Heart right ventricle (tissue), 16 donors: ENCODE results near the gene LRRC47. TPM values are rescaled to one million over a fixed set of nuclear protein-coding genes. Genes with fewer than 3 reads are reported as not detected.

Experiments used
- ATAC-seq, 8 donors: fragments of 200-7000 bp; cut with Tn5 transposase; one replicate each; pipeline ENCODE4 v1.9.1; 2020; ENCODE audit warnings: mild to moderate bottlenecking in 8 of 8, moderate library complexity in 8 of 8, moderate number of reproducible peaks in 1 of 8
- DNase-seq, 2 donors: peaks; one replicate each; pipeline ENCODE4 v3.0.0-alpha.2; 2020
- H3K27ac ChIP-seq, 10 donors: fragments of 200-600 bp; sonication (generic) in 2 of 10; one replicate each; pipeline versions ENCODE4 v1.5.0 to v1.8.0; 2020 to 2022; ENCODE audit warnings: mild to moderate bottlenecking in 3 of 10
- H3K27me3 ChIP-seq, 7 donors: fragments of 200-600 bp; one replicate each; pipeline ENCODE4 v1.8.0; 2021 to 2022; ENCODE audit warnings: mild to moderate bottlenecking in 2 of 7
- H3K36me3 ChIP-seq, 9 donors: fragments of 200-600 bp; sonication (generic) in 1 of 9; one replicate each; pipeline versions ENCODE4 v1.5.0 to v1.8.0; 2020 to 2022; ENCODE audit warnings: mild to moderate bottlenecking in 2 of 9
- H3K4me1 ChIP-seq, 9 donors: fragments of 200-600 bp; sonication (generic) in 1 of 9; one replicate each; pipeline versions ENCODE4 v1.5.0 to v1.8.0; 2020 to 2022; ENCODE audit warnings: mild to moderate bottlenecking in 4 of 9
- H3K4me3 ChIP-seq, 10 donors: fragments of 200-600 bp; sonication (generic) in 2 of 10; one replicate each; pipeline versions ENCODE4 v1.5.0 to v1.8.0; 2020 to 2022; ENCODE audit warnings: mild to moderate bottlenecking in 7 of 10, moderate library complexity in 2 of 10
- H3K9me3 ChIP-seq, 11 donors: fragments of 200-600 bp in 10 of 11; sonication (generic) in 2 of 11; one replicate each; pipeline versions ENCODE4 v1.5.0 to v1.8.0; 2013 to 2022; ENCODE audit warnings: mild to moderate bottlenecking in 2 of 11, control low read depth in 1 of 11, moderate library complexity in 1 of 11
- CTCF ChIP-seq, 9 donors: fragments of 200-600 bp; sonication (generic) in 2 of 9; IDR thresholded peaks; one replicate each; pipeline versions ENCODE4 v1.5.0 to v1.8.0; 2021 to 2022; ENCODE audit warnings: antibody characterized with exemption in 9 of 9, mild to moderate bottlenecking in 5 of 9, moderate library complexity in 1 of 9
- WGBS, 2 donors: extraction: QIAGEN DNeasy Blood & Tissue Kit; methylation state at CpG; one replicate each; pipeline ENCODE4 v1.1.7; 2013; ENCODE audit warnings: inconsistent platforms in 1 of 2; 5-methylcytosine and 5-hydroxymethylcytosine counted together
- intact Hi-C, 10 donors: fragments of 100-400 bp; cut with DNase I; formaldehyde crosslinking; loops; one replicate each; pipeline versions ENCODE4 v1.11.1 to v1.14.2; 2022
- polyA plus RNA-seq, 2 donors: library from polyadenylated mRNA; stranded (reverse); fragments of 200-250 nt; gene quantifications; one replicate each; pipeline ENCODE4 v1.2.3, GENCODE V29; 2013
- total RNA-seq, 10 donors: library from RNA; stranded (reverse); fragmentation: NEBNext Ultra II Directional in 3 of 10; extraction: Animal tissue kit (Norgen Biotek cat#: 25700) in 3 of 10; gene quantifications; one replicate each; pipeline versions ENCODE4 v1.2.1 to v1.2.4, GENCODE V29; 2021 to 2023
- donor health status: Arrhythmogenic right ventricular cardiomyopathy.
- donor health status: ischemic (EF 13 %, LVEDD 7.1; RV severe dilation, severe dysfunction).
- donor health status: healthy with polysubstance abuse.
- donor health status: DM: no; HTN: yes; CAD: no.
- donor health status: DM: no; HTN: no; CAD: no.
- donor health status: ischemic (EF 25% LVEDD 6.9; RV normal size, moderate dysfunction).
- donor health status: ischemic (EF 25% LVEDD 5.7; RV mildly dilated, moderate dysfunction).
- donor health status: healthy.
- donor health status: DM: yes; HTN: yes; CAD: no.
- donor health status: Ischemic cardiomyopathy.
- donor health status: ischemic (EF 35%, LVEDD 5.7; RV mildly dilated, moderate dysfunction).
- donor health status: nonischemic (EF 11% LVEDD 7.7; RV severe dilation, severe dysfunction).
- donor health status: DM: yes; HTN: yes; CAD: no.
- donor health status: PGD.
- donor health status: ischemic (EF 29% LVEDD 5.4; RV normal size, mild dysfunction).
- donor health status: nonischemic (EF 23%, LVEDD 6.1; RV moderate dilation, normal function).

Gene LRRC47
- total and polyA plus RNA-seq, 12 donors: 17.6 to 85.4 (median 69.8) TPM

DNA sequence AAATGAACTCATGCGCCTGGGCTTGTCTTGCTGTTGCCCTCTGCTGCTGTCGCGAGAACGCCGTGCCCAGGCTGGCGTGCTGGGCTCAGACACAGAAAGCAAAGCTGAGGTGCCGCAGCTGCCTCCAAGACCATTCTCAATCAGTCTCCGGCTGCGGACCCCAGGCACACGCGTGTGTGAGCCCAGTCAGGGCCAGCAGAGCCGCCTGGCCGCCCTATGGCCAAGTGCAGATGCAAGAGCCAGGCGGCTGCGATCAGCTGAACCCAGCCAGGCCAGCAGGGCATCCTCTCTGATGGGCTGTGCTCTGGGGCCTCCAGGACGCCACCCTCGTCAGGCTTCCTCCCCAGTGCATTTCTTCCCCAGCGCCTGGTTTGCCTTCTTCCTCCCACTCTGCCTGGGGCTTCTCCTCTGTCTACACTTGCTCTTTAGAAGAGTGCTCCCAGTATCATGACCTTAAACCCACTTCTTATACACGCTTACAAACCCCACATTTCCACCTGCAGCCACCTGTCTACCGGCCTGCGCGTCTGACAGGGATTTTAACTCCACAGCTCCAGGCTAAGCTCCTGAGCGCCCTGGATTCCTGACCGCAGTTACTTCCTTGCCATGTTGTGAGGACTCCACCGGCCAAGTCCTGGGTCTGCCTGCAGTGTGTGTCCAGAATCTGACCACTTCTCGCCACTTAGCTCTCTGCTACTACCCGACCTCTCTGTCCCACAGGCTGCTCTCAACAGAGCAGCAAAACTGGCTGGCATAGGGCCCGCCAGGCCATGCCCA, 21.7 kb upstream of the LRRC47 start:
- Histone ChIP-seq H3K27me3 (no peaks in the 10 kb centered on the region), H3K36me3 (peaks cover 0 to 90% (median 48%) of the 10 kb centered on the region in 9 donors), H3K4me1 (no peaks in the 10 kb centered on the region), H3K4me3 (no peak overlapping the region), H3K27ac (no peak overlapping the region), H3K9me3 (no peaks in the 10 kb centered on the region)
- WGBS, 2 donors: 93 to 94% methylated on average over 28 of the region's 28 CpGs
- ATAC-seq (peak in 1 of 8 donors; percentile 22), DNase-seq (no peak)
- no peak for TF ChIP-seq CTCF (IDR thresholded peaks at IDR 0.05)
- intact Hi-C loops: no loop called here

GRCh38 chr1:3817138-3817740, 20.9 kb upstream of the LRRC47 start:
- ATAC-seq: peak in 1 of 8 donors; percentile 27
- Histone ChIP-seq H3K4me1 (no peaks in the 10 kb centered on the region), H3K36me3 (peaks cover 0 to 82% (median 41%) of the 10 kb centered on the region in 9 donors), H3K27me3 (no peaks in the 10 kb centered on the region), H3K27ac (no peak overlapping the region), H3K9me3 (no peaks in the 10 kb centered on the region), H3K4me3 (no peak overlapping the region)
- WGBS, 2 donors: 95 to 96% methylated on average over 17 of the region's 17 CpGs
- DNase-seq: no peak
- TF ChIP-seq CTCF (IDR thresholded peaks at IDR 0.05): no peak
- intact Hi-C loops: no loop called here

DNA sequence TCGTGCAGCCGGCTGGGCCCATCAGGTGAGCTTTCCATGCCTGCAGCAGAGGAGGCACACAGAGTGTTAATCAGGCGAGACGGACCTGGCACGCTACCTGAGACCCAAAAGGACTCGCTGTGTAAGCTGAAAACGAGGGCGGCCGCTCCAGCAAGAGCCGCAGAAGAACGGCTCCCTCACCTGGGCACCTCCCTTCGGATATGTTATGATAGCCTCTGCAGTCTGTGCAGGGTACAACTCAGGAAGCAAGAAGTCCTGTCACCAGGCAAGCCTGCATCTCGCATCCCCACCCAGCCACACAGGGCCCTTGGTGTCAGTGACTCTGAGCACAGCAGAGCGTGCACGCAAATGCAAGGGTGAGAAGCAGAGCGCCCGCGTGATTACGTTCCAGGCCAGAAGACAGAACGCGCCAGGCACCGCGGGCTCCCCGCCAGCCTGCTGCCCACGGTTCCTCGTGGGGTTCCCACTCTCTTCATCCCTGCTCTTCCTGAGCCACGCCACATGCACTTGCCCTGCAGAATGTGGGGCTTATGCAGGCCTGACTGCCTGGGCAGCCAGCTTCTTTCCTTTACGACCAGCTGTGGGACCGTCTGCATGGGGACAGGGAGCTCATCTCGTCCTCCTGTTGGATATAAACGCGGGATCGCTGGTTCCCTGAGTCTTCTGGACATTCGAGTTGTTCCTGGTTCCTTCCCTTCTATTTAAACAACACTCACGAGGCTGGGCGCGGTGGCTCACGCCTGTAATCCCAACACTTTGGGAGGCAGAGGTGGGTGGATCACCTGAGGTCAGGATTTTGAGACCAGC, 20.2 kb upstream of the LRRC47 start:
- no peak for DNase-seq
- H3K9me3 ChIP-seq: no peaks in the 10 kb centered on the region
- no peaks in the 10 kb centered on the region for H3K4me1 ChIP-seq
- peaks cover 0 to 75% (median 34%) of the 10 kb centered on the region in 9 donors for H3K36me3 ChIP-seq
- intact Hi-C loops: no loop called here
- H3K27ac ChIP-seq: no peak overlapping the region
- no peaks in the 10 kb centered on the region for H3K27me3 ChIP-seq
- 94% methylated on average over 38 of the region's 38 CpGs for WGBS, 2 donors
- ATAC-seq: no peak
- TF ChIP-seq CTCF (IDR thresholded peaks at IDR 0.05): no peak
- no peak overlapping the region for H3K4me3 ChIP-seq

GRCh38 chr1:3814771-3815561, 18.7 kb upstream of the LRRC47 start:
- TF ChIP-seq CTCF (IDR thresholded peaks at IDR 0.05): no peak
- no peak for DNase-seq
- intact Hi-C loops: no loop called here
- Histone ChIP-seq H3K9me3 (no peaks in the 10 kb centered on the region), H3K27me3 (no peaks in the 10 kb centered on the region), H3K36me3 (peaks cover 0 to 59% (median 20%) of the 10 kb centered on the region in 9 donors), H3K27ac (no peak overlapping the region), H3K4me1 (no peaks in the 10 kb centered on the region), H3K4me3 (no peak overlapping the region)
- WGBS, 2 donors: 93% methylated on average over 42 of the region's 42 CpGs
- no peak for ATAC-seq
